Neural cell (in vitro differentiated cells): Measurements from ENCODE around the gene ZRANB1. TPM values are rescaled to one million over a fixed set of nuclear protein-coding genes. Genes with fewer than 3 reads are reported as not detected.

Experiments used
- H2AFZ ChIP-seq: fragments of 200-600, 300-800 bp; sonication (generic), shearing (Covaris generic); 2 replicates; pipeline ENCODE4 v1.6.0; 2014; ENCODE audit warnings: low read depth, mild to moderate bottlenecking, antibody characterized with exemption, low read length, moderate library complexity
- H3F3A ChIP-seq: fragments of 200-600 bp; shearing (Covaris generic); 2 replicates; pipeline ENCODE4 v1.6.1; 2016; ENCODE audit warnings: mild to moderate bottlenecking, moderate library complexity, mixed read lengths, antibody characterized with exemption, low read length; ENCODE audit not compliant: insufficient read depth, poor library complexity, severe bottlenecking
- H3K27ac ChIP-seq: fragments of 200-600, 300-800 bp; sonication (generic), shearing (Covaris generic); 2 replicates; pipeline ENCODE4 v1.5.1; 2014; ENCODE audit warnings: mild to moderate bottlenecking, low read length, moderate library complexity
- H3K27me3 ChIP-seq: fragments of 300-800, 200-600 bp; sonication (generic), shearing (Covaris generic); 2 replicates; pipeline ENCODE4 v1.6.0; 2014; ENCODE audit warnings: mild to moderate bottlenecking, low read depth, low read length, moderate library complexity; ENCODE audit not compliant: insufficient read depth
- H3K36me3 ChIP-seq: fragments of 300-800, 200-600 bp; sonication (generic), shearing (Covaris generic); 2 replicates; pipeline ENCODE4 v1.5.1; 2014; ENCODE audit warnings: mild to moderate bottlenecking, antibody characterized with exemption, low read length, moderate library complexity; ENCODE audit not compliant: insufficient read depth
- H3K4me2 ChIP-seq: fragments of 300-800, 200-600 bp; sonication (generic), shearing (Covaris generic); 2 replicates; pipeline ENCODE4 v1.6.0; 2014; ENCODE audit warnings: mild to moderate bottlenecking, low read length
- H3K4me3 ChIP-seq: fragments of 300-800, 200-600 bp; sonication (generic), shearing (Covaris generic); 2 replicates; pipeline ENCODE4 v1.5.1; 2014; ENCODE audit warnings: mild to moderate bottlenecking, low read length, moderate library complexity
- H3K79me2 ChIP-seq: fragments of 200-600 bp; shearing (Covaris generic); replicated peaks from 2 replicates; pipeline ENCODE4 v1.6.0; 2014; ENCODE audit warnings: mild to moderate bottlenecking, low read length, moderate library complexity; ENCODE audit not compliant: insufficient read depth
- H3K9ac ChIP-seq: fragments of 300-800, 200-600 bp; sonication (generic), shearing (Covaris generic); 2 replicates; pipeline ENCODE4 v1.6.1; 2016; ENCODE audit warnings: mild to moderate bottlenecking, low read length, mixed read lengths
- H3K9me2 ChIP-seq: fragments of 200-600 bp; shearing (Covaris generic); 2 replicates; pipeline ENCODE4 v1.6.1; 2016; ENCODE audit warnings: mild to moderate bottlenecking, low read length, mixed read lengths; ENCODE audit not compliant: insufficient read depth
- H3K9me3 ChIP-seq: fragments of 200-600, 300-800 bp; sonication (generic), shearing (Covaris generic); 2 replicates; pipeline ENCODE4 v1.6.1; 2016; ENCODE audit warnings: mild to moderate bottlenecking, mixed run types, low read length, moderate library complexity, mixed read lengths
- H4K20me1 ChIP-seq: fragments of 200-600 bp; shearing (Covaris generic); 2 replicates; pipeline ENCODE4 v1.6.1; 2016; ENCODE audit warnings: mild to moderate bottlenecking, mixed run types; ENCODE audit not compliant: insufficient read depth
- CTCF ChIP-seq: fragments of 450-650 bp; IDR thresholded peaks from 2 replicates; pipeline ENCODE4 v1.5.1; 2014; ENCODE audit warnings: antibody characterized with exemption, mild to moderate bottlenecking, moderate library complexity; ENCODE audit not compliant: poor library complexity, severe bottlenecking
- EP300 ChIP-seq: fragments of 450-650 bp; conservative IDR thresholded peaks from 2 replicates; pipeline ENCODE4 v1.6.1; 2014; ENCODE audit warnings: antibody characterized with exemption, mild to moderate bottlenecking, moderate library complexity; ENCODE audit not compliant: poor library complexity, severe bottlenecking
- EZH2 ChIP-seq: fragments of 200-600, 300-800 bp; shearing (Covaris generic), sonication (generic); IDR thresholded peaks from 2 replicates; pipeline ENCODE4 v1.6.1; 2014; ENCODE audit warnings: antibody characterized with exemption, low read length, borderline replicate concordance, mild to moderate bottlenecking; ENCODE audit not compliant: insufficient read depth, poor library complexity, severe bottlenecking
- MXI1 ChIP-seq: fragments of 450-650 bp; conservative IDR thresholded peaks from 2 replicates; pipeline ENCODE4 v1.6.1; 2014; ENCODE audit warnings: antibody characterized with exemption, mild to moderate bottlenecking; ENCODE audit not compliant: poor library complexity, severe bottlenecking
- POLR2AphosphoS5 ChIP-seq: IDR thresholded peaks from 2 replicates; pipeline ENCODE4 v1.6.1; 2012
- RAD21 ChIP-seq: fragments of 450-650 bp; conservative IDR thresholded peaks from 2 replicates; pipeline ENCODE4 v1.6.1; 2014; ENCODE audit warnings: antibody characterized with exemption, mild to moderate bottlenecking, moderate library complexity
- REST ChIP-seq: IDR thresholded peaks from 2 replicates; pipeline ENCODE4 v1.6.1; 2012; ENCODE audit warnings: borderline replicate concordance
- SMC3 ChIP-seq: fragments of 450-650 bp; conservative IDR thresholded peaks from 2 replicates; pipeline ENCODE4 v1.6.1; 2014; ENCODE audit warnings: antibody characterized with exemption, mild to moderate bottlenecking, moderate library complexity; ENCODE audit not compliant: poor library complexity
- TAF1 ChIP-seq: IDR thresholded peaks from 2 replicates; pipeline ENCODE4 v1.6.1; 2012; ENCODE audit warnings: low read depth
- polyA plus RNA-seq: library from polyadenylated mRNA; depleted of rRNA; stranded (reverse); fragments of >200 nt; gene quantifications from 2 replicates; pipeline ENCODE4 v1.2.3, GENCODE V29; 2014

Gene ZRANB1
- polyA plus RNA-seq, 1 donor from 2014 or later = 47.7 TPM

GRCh38 chr10:124996127-124996853, 54.4 kb downstream of the ZRANB1 start:
- Histone ChIP-seq H3F3A (no peaks in the 10 kb centered on the region), H3K27ac (no peak overlapping the region), H2AFZ (no peak overlapping the region), H3K4me2 (no peak overlapping the region), H3K4me3 (no peak overlapping the region), H3K27me3 (no peaks in the 10 kb centered on the region), H3K36me3 (peaks cover 3% of the 10 kb centered on the region), H3K9me3 (no peaks in the 10 kb centered on the region), H3K79me2 (no peaks in the 10 kb centered on the region), H3K9ac (no peak overlapping the region), H3K9me2 (no peaks in the 10 kb centered on the region), H4K20me1 (no peaks in the 10 kb centered on the region)
- TF ChIP-seq TAF1 (no peak), CTCF (no peak), RAD21 (no peak), EP300 (no peak)

- no peaks in the 10 kb centered on the region for H3K27me3 ChIP-seq
- no peak overlapping the region for H3K4me3 ChIP-seq
- H3K4me2 ChIP-seq = no peak overlapping the region
- no peaks in the 10 kb centered on the region for H3K79me2 ChIP-seq
- H4K20me1 ChIP-seq = no peaks in the 10 kb centered on the region
- no peak overlapping the region for H2AFZ ChIP-seq
- H3K9me2 ChIP-seq = no peaks in the 10 kb centered on the region
- no peaks in the 10 kb centered on the region for H3K9me3 ChIP-seq
- H3K36me3 ChIP-seq = no peaks in the 10 kb centered on the region
- H3K27ac ChIP-seq = no peak overlapping the region
- TF ChIP-seq POLR2AphosphoS5 = no peak
- no peak for TF ChIP-seq RAD21
- no peak for TF ChIP-seq MXI1
- TF ChIP-seq SMC3 = no peak
- no peak for TF ChIP-seq TAF1
- no peak for TF ChIP-seq CTCF
- no peak for TF ChIP-seq EZH2
- no peak for TF ChIP-seq REST
- no peak for TF ChIP-seq EP300
- H3K9ac ChIP-seq = no peak overlapping the region
- no peaks in the 10 kb centered on the region for H3F3A ChIP-seq
These were observed 54.9 kb downstream of the ZRANB1 start for GRCh38 chr10:124996854-124997215.
